ENCODE measurements around the gene SEC16A. TPM values are rescaled to one million over a fixed set of nuclear protein-coding genes. Genes with fewer than 3 reads are reported as not detected.

Gene SEC16A
- total RNA-seq, 2 donors from 2014 or later: 32.6 to 41.6 TPM

- Histone ChIP-seq H3K4me1 (peaks cover 0 to 37% of the 10 kb centered on the region in 2 donors), H3K27me3 (no peaks in the 10 kb centered on the region), H3K27ac (no peak overlapping the region), H3K36me3 (peaks cover 11% of the 10 kb centered on the region), H3K9me3 (no peaks in the 10 kb centered on the region), H3K4me3 (no peak overlapping the region)
- no peak for DNase-seq (ENCODE audit: low spot score)
- no peak for TF ChIP-seq CTCF (IDR thresholded peaks at IDR 0.05)
Measured at GRCh38 chr9:136436055-136436634, 46.7 kb downstream of the SEC16A start.

GRCh38 chr9:136434580-136435169 is 48.2 kb downstream of the SEC16A start:
- Histone ChIP-seq H3K27me3 (no peaks in the 10 kb centered on the region), H3K36me3 (peaks cover 9% of the 10 kb centered on the region), H3K4me1 (peaks cover 0 to 28% of the 10 kb centered on the region in 2 donors), H3K9me3 (no peaks in the 10 kb centered on the region), H3K4me3 (no peak overlapping the region), H3K27ac (no peak overlapping the region)
- DNase-seq (ENCODE audit: low spot score): no peak
- TF ChIP-seq CTCF (IDR thresholded peaks at IDR 0.05): no peak

- peaks cover 15% of the 10 kb centered on the region for H3K36me3 ChIP-seq
Measured at GRCh38 chr9:136433849-136434579, 48.8 kb downstream of the SEC16A start.

GRCh38 chr9:136433043-136433715 is 49.7 kb downstream of the SEC16A start:
- no peak for DNase-seq (ENCODE audit: low spot score)
- peaks cover 0 to 20% of the 10 kb centered on the region in 2 donors for H3K4me1 ChIP-seq
- H3K9me3 ChIP-seq: no peaks in the 10 kb centered on the region
- no peak for TF ChIP-seq CTCF (IDR thresholded peaks at IDR 0.05)
- H3K27ac ChIP-seq: no peak overlapping the region
- H3K36me3 ChIP-seq: peaks cover 21% of the 10 kb centered on the region
- H3K27me3 ChIP-seq: no peaks in the 10 kb centered on the region
- no peak overlapping the region for H3K4me3 ChIP-seq

More at GRCh38 chr9:136433849-136434579, 48.8 kb downstream of the SEC16A start:
- Histone ChIP-seq H3K27ac (no peak overlapping the region), H3K4me1 (peaks cover 0 to 28% of the 10 kb centered on the region in 2 donors), H3K9me3 (no peaks in the 10 kb centered on the region), H3K4me3 (no peak overlapping the region), H3K27me3 (no peaks in the 10 kb centered on the region)
- no peak for DNase-seq (ENCODE audit: low spot score)
- no peak for TF ChIP-seq CTCF (IDR thresholded peaks at IDR 0.05)

GRCh38 chr9:136432591-136432990 is 50.2 kb downstream of the SEC16A start:
- DNase-seq (ENCODE audit: low spot score): no peak
- Histone ChIP-seq H3K9me3 (no peaks in the 10 kb centered on the region), H3K27ac (no peak overlapping the region), H3K27me3 (no peaks in the 10 kb centered on the region), H3K4me1 (peaks cover 0 to 14% of the 10 kb centered on the region in 2 donors), H3K4me3 (no peak overlapping the region), H3K36me3 (peaks cover 21% of the 10 kb centered on the region)
- no peak for TF ChIP-seq CTCF (IDR thresholded peaks at IDR 0.05)
